HTERT RPE-1 (cell line): ENCODE results near the gene ZBTB46.

Experiments
- in situ Hi-C: fragments of 300-500 bp; cut with MboI; formaldehyde crosslinking; loops from 4 replicates; pipeline ENCODE4 v1.14.3; 2020; ENCODE audit warnings: low sequenced_read_pairs

ZBTB46 gene

DNA sequence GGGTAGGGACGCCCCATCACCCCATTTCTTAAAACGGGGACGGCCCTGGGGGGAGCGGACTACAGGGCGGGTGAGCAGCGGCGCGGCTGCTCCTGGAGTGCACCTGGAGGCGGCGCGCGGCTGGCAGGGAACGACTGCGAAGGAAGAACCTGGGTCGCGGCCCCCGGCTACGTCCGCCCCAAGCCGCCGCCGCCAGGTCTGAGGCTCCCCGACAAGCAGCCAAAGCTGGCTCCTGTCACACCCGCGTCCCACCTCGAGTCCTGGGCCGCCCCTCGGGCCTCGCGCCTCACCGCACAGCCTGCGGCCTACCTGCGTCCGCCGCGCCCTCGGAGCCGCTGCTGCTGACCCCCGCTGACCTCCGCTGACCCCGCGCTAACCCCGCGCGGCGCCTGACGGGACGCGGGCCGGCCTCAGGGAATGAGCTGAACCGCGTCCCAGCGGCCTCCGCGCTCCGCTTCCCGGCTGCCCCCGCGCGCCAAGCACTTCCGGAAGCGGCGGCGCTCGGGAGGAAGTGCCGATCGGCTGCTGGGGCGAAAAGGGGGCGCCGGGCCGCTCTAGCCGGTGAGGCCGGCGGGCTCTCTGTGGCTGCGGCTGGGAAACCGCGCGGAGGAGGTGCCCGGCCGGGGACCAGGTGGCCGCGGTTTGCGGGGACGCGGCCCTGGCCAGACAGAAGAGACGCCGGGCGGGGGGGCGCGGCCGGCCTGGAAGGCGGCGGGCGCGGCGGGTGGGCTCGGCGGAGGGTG, 123.3 kb downstream of the ZBTB46 start, which contains the start of the genes ARFRP1 and ZGPAT:
Gene ARFRP1 (minus strand): TSS at position 419 of the 743 bp plus-strand sequence. CDS start 885 bp downstream, outside the sequence.
Gene ZGPAT (plus strand): TSS at position 482 of the 743 bp plus-strand sequence. CDS start 542 bp downstream, outside the sequence.
- in situ Hi-C loops: no loop called here

DNA sequence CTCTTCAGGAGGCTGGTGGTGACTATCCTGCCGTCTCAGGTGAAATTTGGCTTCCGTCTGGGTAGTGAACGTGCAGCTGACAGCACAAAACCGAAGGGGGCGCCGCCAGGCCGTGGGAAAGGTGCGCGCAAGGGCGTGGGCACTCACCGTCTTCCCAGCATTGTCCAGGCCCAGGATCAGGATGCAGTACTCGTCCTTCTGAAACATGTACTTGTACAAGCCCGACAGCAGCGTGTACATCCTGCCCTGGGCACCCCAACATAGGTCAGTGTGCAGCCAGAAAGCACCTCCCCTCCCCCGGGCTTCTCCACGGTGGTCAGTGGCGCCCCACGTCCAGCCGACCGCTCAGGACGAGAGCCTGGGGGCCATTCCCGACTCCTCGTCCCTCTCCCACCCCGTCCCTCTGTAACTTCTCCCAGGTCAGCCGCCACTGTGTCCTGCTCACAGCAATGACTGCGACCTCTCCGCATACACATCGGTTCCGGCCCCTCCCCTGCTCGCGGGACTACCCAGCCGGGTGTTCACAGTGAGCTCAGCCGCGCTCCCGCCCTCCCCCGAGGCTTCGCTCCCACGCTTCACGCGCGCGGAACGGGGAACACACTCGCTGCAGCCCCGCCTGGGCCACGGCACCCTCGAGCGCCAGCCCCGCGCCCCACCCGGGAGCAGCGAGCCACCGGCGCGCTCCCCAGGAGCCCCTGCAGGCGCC, 124.1 kb downstream of the ZBTB46 start:
- in situ Hi-C loops: no loop called here

DNA sequence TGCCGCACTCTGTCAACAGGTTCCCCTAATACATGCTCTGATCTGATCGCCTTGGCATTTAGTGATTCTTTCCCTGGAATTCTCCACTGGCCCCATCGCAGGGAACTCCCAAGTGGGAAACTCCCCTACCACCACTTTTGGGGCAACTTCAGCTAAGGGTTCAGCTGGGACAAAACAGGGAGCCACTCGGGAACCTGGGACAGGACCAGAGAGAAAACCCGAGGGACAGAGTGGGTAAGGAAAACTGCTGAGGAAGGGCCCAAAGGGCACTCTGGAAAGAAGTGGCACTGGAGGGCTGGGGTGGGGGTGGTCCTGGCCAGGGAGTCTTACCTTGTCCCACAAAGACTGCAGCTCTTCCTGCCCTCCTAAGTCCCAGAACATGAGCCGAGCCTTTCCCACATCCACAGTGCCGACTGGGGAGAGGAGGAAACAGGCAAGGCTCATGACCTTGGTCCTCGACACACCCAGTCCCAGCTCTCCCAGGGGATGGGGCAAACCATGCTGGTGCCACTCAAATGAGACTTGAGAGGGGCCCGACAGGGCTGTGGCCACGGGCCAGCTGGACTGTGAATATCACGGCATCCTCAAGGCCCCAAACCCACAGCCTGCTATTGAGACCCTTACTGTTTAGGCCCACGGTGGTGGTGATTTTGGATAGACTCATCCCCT, 124.9 kb downstream of the ZBTB46 start:
- in situ Hi-C loops: no loop called here

DNA sequence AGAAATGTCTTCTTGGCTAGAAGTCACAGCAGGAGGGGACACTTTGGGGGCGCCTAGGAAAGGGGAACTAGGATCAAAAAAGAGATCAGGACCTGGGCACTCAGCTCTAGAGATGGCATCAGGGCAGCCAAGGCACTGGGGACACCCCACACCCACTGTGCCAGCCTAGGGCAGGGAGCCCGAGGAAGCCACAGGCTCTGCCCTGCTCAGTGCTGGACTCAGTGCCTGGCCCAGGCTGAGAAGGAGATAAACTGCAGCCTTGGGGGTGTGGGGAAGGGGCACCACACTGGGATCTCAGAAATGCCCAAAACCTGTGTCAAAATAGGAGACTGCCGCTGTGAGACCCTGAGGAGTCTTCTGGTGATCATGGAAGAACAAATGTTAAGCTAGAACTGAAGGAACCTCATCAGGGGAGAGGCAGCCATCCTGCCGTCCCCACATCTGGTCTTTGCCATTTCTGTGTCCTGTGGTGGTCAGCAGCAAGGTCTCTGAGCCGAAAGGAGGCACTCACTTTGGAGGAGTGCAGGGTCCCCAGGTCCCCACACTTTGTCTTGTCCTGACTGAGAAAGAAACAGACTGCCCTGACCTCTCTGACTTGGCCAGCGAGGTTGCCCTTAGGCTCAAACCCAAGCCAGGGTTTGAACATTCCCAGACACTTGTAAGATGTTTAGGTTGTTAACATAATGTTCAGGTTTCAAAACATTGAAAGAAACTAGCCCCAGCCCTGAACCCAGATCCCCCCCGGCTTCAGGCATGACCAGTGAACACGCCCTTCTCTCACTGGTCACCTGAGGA, 125.6 kb downstream of the ZBTB46 start:
- in situ Hi-C loops: no loop called here

DNA sequence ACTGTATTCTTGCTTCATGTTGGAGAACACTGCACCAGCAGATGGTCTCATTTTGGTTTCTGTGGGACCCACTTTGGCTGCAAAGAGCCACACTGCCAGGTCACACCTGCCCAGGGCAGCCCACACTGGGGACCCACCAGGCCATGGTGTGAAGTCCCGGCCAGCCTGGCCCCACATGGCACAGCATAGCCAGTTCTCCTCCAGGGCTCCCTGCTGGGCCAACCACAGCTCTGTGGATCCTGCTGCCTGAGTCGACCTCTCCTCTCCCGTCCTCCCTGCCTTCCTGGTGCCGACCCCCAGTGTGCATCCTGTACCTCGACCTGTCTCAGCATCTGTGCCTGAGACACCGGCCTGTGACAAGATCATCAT, 126.3 kb downstream of the ZBTB46 start:
- in situ Hi-C loops: no loop called here

DNA sequence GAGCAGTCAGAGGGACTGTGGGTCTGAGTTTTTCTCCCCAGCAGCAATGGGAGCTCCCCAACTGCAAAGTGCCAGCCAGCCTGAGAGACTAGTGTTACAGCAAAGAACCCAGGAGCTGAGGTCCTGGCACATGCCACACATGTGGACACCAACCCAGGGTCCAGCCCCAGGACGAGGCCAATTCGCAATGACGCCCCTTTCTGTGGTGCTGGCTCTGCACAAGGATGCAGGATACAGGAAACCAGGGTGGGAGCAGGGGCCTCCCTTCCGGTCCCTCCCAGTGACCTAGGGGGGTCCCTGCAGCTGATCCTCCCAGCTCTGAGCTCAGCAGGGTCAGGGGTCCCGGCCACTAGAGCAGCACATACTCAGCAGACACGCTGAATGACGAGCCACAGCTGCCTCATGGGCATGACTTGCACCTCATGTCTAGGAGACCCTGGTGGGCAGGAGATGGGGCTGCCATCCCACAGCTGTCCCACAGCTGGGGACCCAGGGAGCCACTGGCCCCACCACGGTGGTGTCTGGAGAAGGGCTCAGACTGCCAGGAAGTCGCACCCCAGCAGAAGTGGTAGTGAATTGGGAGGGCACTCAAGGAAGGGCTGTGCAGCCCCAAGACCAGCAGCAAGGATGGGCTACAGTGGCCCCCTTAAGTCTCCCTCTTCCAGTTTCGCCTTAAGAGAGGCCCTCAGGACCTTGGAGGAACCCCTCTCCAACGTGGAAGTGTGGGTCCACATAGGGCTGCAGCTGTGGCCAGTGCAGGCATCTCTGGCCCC, 126.9 kb downstream of the ZBTB46 start:
- in situ Hi-C loops: no loop called here

DNA sequence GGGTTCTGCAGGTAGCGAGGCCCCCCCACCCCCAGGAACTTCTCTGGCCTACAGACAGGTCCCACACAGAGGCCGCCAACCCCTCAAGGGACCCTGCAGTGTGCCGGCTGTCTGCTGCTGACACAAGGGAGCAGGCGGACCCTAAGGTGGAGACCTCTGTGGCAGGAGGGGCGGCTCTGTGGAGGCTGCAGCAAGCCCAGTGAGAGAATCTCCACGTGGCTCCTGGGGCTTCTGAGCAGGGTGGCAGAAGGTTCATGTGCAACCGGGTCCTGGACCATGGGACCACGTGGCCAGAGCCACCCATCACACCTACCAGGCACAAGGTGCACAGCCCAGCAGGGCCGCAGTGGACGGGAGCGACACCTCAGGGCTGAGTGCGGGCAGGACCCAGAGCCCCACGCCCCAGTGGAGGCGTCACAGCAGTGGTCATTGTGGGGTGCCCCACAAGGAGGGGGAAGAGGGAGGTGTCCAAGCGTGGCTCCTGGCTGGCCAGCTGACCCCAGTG, 127.5 kb downstream of the ZBTB46 start:
- in situ Hi-C loops: no loop called here

DNA sequence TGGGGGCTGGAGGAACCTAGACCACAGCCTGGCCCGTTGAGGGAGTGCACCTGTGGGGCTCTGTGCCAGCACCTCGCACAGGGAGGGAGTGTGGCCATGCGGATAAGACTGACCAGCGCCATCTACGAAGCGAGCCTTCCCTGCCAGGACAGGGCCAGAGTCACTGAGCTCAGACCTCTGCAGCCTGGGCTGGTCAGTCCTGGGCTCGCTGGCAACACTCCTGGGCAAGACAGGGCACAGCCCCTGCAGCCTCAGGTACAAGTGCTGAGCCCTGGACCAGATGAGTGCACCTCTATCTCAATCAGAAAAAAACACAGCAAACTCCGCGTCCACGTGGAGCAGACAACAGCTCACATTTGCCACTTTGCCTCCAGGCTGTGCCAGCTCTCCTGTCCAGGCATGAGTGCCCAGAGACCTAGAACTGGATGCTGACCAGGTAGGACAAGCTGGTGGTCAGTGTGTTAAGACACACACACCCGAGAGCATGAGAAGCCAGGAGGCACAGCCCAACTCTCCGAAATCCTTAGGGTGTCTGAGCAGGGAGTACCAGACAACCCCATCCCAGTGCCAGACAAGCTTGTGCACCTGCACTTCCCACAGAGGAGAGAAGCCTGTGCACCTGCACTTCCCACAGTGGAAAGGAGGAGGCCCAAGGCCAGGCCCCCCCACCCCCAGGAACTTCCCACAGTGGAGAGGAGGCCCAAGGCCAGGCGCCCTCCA, 128.2 kb downstream of the ZBTB46 start:
- in situ Hi-C loops: no loop called here

DNA sequence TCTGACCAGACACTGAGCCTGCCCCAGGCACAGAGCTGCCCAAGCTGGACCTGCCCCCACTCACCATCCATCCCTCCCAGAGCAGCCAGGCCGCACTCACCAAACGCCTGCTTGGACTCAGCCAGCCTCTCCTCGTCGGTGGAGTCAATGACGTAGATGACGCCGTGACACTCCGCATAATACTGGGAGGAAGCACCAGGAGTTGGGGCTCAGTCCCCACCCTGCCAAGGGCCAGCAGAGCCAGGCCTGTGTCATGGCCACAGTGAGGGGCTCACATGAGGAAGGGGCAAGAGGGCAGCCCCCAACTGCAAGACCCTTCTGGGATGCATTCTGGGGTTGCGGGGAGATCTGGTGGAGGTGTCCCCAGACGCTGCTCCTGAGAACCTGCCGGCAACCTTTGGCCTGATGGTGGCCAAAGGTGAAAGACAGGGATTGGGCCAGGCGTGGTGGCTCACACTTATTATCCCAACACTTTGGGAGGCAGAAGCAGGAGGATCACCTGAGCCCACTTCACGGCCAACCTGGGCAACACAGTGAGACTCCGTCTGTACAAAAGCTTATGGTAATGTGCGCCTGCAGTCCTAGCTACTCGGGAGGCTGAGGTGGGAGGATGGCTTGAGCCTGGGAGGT, 128.9 kb downstream of the ZBTB46 start:
- in situ Hi-C loops: no loop called here

DNA sequence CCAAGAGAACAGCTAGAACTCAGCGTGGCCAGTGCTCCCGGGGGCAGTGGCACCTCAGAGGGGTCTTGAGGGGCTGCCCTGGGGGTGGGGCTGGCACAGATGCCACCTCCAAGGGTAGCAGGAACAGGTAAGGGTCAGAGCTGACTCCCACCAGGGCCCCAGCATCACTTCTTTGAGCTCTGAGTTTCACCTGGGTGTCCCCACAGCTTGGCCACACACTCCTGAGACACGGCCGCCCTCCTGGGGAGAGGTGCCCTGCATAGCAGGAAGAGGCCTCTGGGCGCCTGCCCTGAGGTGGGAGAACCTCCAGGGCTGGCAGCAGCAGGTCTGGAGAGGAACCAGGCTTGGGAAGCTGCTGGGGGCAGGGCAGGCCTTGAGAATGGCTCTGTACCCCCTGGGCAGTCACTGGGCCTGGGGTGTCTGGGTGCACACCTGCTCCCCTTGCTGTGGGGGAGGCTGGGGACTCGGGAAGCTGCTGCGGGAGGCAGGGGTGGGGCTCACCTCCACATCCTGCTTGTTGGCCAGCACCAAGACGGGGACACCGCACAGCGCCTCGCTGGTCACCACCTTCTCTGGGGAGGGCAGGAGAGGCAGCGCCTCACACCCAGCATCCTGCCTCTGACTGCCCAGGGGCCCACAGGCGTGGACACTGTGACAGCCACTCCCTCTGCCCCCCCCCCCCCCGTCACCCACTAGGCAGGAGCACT, 129.6 kb downstream of the ZBTB46 start:
- in situ Hi-C loops: no loop called here

DNA sequence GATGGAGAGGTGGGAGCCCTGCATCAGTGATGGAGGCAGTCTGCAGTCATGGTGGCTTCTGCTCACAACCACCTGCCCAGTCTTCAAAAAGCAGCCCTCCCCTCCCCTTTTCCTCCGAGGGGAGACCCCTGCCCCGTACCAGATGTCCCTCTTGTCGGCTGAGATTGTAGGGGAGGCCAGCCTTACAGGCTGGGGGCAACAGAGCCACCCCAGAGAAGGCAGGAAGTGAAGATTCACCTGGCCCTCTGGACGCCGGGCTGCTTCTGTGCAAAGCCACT, 130.1 kb downstream of the ZBTB46 start:
- in situ Hi-C loops: no loop called here

DNA sequence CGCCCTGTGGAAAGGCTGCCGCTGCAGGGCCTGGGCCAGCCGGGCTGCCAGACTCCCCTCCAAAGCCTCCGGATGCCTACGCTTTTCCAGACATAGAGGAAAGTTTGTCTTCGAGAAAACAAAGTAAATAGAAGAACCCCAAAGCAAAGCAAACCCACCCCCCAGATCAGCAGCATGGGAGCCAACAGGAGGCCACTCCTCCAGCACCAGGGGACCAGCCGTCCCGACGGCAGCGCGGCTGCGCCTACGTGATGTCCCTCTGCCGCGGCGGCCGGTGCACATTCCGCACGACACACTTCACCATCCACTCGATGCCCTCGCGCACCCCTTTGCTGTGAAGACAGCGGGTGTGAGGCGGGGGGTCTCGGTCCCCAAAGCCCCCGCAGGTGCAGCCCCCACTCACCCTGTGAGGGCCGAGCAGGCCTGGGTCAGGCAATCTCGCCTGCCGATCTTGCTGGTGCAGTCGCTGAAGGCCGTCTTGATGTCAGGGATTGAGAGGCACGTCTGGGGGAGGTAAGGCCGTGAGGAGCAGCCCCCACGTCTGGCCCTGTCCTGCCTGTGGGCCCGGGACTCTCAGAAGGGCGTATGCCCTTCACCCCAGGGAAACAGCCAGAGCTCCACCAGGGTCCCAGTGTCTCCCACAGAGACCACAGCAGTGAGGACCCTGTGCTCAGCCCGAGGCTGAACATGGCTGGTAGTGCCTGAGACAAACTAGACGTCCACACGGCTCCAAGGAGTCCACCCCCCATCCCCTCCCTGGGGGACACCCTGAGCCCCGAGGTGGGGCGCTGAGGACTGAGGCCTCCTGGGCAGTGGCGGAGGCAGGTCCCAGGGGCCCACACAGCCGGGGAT, 130.6 kb downstream of the ZBTB46 start:
- in situ Hi-C loops: no loop called here

DNA sequence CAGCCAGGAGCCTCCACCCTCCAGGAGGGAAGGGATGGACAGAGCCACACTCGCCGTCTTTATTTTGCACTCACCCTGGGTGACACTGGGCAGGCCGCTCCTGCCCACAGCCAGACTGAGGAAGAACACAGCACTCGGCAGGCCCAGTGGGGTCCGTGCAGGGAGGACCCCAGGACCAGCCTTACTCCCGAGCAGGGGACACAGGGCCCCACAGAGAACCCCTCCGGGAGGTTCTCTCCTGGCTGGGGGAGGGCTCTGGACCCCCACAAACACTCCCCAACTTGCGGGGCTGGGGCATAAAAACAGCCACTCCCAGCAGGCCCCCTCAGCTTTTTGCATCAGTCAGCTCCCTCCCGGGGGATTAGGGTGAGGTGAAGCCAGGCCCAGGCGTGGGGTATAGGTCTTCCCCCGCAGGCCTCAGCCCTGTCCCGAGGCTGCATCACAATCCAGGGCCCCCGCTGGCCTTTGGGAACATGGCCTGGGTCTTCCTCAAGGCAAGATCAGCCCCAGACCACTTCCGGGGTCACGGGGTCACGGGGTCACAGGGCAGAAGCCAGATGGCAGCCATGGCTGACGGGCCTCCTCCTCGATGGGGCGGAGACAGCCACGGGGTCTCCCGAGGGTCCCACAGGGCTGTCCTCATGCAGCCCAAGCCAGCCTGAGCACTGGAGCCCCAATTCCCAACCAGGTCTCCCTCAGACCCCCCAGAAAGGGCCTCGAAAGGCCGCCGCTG, 131.4 kb downstream of the ZBTB46 start:
- in situ Hi-C loops: no loop called here

DNA sequence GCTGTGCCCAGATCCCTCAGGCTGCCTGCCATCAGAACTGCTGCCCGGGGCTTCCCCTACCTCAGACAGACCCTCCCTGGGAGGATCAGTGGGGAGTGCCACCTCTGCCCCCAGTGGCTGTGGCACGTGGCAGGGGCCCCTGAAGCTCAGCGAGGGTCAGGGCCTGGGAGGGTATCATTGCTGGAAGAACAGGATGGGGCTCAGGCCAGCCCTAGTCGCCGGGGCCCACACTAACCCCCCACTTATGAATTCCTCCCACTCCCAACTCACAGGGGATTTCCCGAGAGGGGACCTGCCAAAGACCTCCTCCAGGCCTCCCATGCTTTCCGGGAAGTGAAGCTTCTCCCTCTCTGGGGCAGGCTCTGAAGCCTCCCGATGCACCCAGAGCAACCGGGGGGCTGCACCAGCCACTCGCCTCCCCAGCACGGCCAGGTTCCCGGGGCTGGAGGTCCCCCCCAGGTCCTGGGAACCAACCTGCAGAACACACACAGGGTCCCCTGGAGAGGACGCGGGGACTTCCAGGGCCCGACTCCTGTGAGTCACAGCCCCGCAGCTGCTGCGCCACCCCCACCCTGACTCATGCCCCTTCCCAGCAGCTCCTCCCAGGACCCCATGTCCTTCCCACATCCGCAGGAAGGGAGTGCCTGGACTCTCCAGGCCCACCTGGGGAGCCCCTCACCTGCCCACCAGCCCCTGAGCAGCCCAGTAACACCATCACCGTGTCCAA, 132.2 kb downstream of the ZBTB46 start:
- in situ Hi-C loops: no loop called here

DNA sequence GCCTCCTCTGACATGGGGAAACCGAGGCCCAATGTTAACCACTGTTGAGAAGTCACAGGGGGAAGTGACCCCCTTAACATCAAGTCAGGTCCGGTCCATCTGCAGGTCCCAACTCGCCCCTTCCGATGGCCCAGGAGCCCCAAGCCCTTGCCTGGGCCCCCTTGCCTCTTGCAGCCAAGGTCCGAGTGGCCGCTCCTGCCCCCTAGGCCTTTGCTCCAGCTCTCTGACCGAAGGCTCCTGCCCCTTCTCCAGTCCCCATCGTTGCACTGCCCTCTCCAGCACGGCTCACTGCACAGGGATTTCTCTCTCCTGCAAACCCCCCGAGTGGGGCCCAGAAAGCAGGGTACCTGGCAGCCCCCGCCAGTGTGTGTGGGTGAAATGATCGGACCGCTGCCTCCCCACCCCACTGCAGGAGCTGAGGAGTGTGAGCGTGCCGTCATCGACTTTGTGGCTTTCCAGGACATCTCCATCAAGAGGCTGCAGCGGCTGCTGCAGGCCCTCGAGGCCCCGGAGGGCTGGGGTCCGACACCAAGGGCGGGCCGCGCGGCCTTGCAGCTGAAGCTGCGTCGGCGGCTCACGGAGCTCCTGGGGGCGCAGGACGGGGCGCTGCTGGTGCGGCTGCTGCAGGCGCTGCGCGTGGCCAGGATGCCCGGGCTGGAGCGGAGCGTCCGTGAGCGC, 133.1 kb downstream of the ZBTB46 start:
- in situ Hi-C loops: no loop called here

DNA sequence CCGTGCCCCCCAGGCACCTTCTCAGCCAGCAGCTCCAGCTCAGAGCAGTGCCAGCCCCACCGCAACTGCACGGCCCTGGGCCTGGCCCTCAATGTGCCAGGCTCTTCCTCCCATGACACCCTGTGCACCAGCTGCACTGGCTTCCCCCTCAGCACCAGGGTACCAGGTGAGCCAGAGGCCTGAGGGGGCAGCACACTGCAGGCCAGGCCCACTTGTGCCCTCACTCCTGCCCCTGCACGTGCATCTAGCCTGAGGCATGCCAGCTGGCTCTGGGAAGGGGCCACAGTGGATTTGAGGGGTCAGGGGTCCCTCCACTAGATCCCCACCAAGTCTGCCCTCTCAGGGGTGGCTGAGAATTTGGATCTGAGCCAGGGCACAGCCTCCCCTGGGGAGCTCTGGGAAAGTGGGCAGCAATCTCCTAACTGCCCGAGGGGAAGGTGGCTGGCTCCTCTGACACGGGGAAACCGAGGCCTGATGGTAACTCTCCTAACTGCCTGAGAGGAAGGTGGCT, 133.7 kb downstream of the ZBTB46 start:
- in situ Hi-C loops: no loop called here
